PC-9 (cell line): ENCODE measurements around the gene MRPL17.

ENCODE experiments used
- CTCF ChIP-seq: fragments of 200-600 bp; sonication (generic); conservative IDR thresholded peaks from 2 replicates; pipeline ENCODE4 v1.6.1; 2017; ENCODE audit warnings: mixed run types, antibody characterized with exemption, mild to moderate bottlenecking, moderate library complexity
- EZH2 ChIP-seq: fragments of 200-600 bp; sonication (generic); IDR thresholded peaks from 2 replicates; pipeline ENCODE4 v1.8.0; 2017; ENCODE audit warnings: antibody characterized with exemption, low read depth

DNA sequence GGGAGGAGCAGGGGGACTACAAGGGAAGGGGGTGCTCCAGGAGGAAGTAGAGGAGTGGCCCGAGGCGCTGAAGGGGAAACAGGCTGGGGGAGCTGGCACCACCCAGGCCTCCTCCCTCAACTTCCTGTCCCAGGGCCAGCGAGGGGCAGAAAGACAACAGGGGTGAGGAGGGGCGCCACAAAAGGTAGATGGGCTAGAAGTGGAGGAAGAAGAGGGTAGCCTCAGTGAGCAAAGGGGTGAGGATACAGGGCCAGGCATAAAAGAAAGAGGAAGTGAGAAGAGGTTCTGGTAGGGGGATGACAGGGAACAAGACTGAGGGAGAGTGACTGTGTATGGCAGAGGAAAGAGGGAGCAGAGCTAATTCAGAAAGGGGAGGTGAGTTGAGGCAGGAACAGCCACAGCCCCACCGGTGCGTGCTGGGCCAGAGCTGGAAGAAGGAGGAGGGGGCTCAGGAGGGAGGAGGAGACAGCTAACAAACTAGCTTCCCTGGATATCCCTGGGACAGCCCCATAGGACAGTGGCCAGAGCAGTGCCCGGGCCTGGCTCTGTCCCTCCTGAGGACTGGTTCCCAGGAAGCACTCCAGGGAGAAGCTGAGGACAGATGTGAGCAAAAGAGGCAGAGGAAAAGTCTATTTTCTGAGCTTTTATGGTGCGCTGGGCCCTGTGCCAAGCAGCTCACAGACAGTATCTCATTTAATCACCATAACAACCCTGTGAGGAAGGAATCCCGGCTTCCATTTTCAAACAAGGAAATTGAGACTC is 36.0 kb downstream of the MRPL17 start:
- TF ChIP-seq EZH2: no peak
- no peak for TF ChIP-seq CTCF
